GM19397 (cell line): Measurements from ENCODE around the gene SLC29A3.
"Not testable (repeated sequence)": the region's sequence is repeated elsewhere in the genome, so short reads cannot be mapped to it uniquely, and the experiment has no call there.

Experiments used
- ATAC-seq: cut with Tn5 transposase; IDR thresholded peaks from one replicate; pipeline ENCODE4 v1.9.1; 2021; ENCODE audit warnings: mild to moderate bottlenecking, moderate library complexity; ENCODE audit not compliant: unreplicated experiment

Gene SLC29A3

DNA sequence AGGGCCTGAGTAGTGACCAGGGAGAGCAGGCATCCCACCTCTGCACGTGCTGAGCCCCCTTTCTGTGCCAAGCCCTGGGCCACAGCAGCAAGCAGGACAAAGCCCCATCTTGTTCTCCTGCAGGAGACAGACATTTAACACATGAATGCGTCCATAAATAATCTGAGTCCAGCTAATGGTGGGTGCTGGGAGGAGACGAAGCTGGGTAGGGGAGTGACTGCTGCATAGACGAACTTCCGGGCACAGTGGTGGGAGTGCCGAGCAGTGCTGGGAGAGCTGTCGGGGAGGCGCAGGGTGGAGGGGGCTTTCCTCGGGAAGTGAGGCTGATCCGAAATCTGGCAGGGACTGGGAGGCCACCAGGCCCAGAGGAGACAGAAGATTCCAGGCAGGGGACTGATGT, 35.2 kb upstream of the SLC29A3 start:
- ATAC-seq = no peak

- ATAC-seq = no peak
Measured at GRCh38 chr10:71284544-71285179, 34.4 kb upstream of the SLC29A3 start.

- ATAC-seq = no peak
Measured at GRCh38 chr10:71285180-71285545, 33.9 kb upstream of the SLC29A3 start.

- no peak for ATAC-seq
Measured at GRCh38 chr10:71285986-71286385, 33.1 kb upstream of the SLC29A3 start.

GRCh38 chr10:71286521-71287294, 32.4 kb upstream of the SLC29A3 start:
- no peak for ATAC-seq

DNA sequence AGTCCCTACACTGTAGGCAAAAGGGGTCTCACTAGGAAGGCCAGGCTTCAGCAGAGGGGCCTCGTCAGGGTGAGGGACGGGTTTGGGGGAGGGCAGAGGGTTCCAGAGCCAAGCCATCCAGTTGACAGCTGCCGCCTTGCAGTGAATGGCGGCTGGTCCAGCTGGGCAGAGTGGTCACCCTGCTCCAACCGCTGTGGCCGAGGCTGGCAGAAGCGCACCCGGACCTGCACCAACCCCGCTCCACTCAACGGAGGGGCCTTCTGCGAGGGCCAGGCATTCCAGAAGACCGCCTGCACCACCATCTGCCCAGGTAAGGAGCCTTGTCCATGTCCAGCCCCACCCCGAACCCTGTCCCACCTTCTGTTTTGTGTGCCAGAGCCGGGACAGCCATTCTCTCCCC, 31.6 kb upstream of the SLC29A3 start:
- ATAC-seq = no peak

- ATAC-seq = no peak
Measured at GRCh38 chr10:71288461-71288860, 30.6 kb upstream of the SLC29A3 start.

GRCh38 chr10:71289421-71290130, 29.5 kb upstream of the SLC29A3 start:
- no peak for ATAC-seq

GRCh38 chr10:71290331-71290730, 28.7 kb upstream of the SLC29A3 start:
- ATAC-seq = no peak

- ATAC-seq = no peak
Measured at GRCh38 chr10:71290806-71291527, 28.1 kb upstream of the SLC29A3 start.

- ATAC-seq = no peak
Measured at GRCh38 chr10:71291528-71291900, 27.5 kb upstream of the SLC29A3 start.

- ATAC-seq = no peak
Measured at GRCh38 chr10:71292624-71293445, 26.2 kb upstream of the SLC29A3 start.

- ATAC-seq = no peak
Measured at GRCh38 chr10:71293446-71294084, 25.5 kb upstream of the SLC29A3 start.

DNA sequence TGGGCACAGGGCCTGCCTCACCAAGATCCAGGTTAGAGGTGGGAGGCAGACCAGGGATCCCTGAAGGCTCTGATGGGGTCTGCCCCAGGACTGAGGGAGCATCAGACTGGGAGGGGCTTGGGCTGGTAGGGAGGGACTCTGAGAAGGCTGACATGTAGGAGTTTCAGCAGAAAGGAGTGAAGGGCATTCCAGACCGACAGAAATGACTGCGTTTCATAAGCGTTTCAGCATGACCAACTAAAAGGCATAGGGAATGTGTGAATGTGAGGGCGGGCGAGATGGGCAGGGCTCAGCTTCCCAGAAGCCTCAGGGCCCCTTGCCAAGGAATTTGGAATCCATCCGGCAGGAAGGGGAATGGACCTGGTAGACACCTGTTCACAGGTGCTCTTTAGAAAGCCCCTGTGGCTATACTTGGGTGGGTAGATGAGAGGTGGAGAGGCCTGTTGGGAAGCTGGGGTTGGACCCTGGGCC, 24.9 kb upstream of the SLC29A3 start:
- ATAC-seq = no peak

GRCh38 chr10:71294856-71295255, 24.2 kb upstream of the SLC29A3 start:
- no peak for ATAC-seq

DNA sequence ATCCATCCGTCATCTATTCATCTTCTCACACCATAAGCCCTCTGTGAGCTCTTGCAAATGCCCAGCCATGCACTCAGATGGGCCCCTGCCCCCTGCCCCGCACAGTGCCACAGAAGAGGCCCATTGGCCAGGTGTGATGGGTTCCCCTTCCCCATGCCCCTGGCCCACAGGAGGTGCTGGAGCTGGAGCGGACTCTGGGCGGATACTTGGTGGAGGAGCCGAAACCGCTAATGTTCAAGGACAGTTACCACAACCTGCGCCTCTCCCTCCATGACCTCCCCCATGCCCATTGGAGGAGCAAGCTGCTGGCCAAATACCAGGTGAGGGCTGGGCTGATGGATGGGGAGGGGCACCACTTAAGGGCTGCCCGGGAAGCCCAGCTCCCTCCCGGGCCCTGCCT, 23.4 kb upstream of the SLC29A3 start:
- no peak for ATAC-seq

DNA sequence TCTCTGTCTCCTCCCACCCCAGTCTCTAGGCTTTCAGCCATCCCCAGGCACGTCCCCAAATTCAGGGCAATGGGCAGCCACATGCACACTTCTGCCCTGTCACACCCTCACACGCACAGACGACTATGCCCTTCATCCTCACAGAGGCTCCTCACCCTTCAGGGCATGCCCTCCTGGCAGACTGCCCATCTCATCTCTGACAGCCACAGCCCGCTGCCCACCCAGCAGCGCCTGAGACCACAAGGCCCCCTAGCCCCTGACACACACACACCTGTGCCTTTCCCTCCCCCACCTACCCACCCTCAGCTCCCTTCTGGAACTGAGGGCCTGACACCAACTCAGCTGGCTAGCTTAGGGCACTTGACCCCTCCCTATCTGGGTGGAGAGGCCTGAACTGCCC, 23.0 kb upstream of the SLC29A3 start:
- ATAC-seq = no peak

DNA sequence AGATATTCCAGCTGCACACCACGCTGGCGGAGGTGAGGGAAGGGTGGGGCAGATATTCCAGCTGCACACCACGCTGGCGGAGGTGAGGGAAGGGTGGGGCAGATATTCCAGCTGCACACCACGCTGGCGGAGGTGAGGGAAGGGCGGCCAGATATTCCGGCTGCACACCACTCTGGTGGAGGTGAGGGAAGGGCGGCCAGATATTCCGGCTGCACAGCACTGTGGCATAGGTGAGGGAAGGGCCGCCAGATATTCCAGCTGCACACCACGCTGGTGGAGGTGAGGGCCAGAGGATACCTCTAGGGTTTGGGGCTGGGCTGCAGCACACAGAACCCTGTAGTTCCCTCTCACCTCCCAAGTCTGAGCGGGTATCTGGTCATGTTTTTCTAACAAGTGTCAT, 22.2 kb upstream of the SLC29A3 start:
- ATAC-seq = not testable (repeated sequence)

DNA sequence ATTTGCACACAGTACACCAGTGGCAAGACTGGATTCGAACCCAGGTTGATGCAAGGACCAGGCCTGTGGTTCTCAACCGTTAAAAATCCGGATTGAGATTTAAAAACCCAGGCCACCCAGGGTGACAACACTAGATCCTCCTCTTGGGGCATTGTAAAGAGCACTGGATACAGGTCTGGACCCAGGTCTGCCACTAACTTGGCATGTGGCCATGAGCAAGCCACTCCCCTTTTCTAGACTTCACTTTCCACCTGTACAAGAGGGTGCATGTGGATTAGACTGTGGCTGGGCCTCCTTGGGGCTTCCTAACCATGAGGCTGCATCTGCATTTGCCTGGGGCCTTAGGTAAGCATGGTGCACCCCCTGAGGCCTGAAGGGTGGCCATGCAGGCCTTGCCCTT, 21.7 kb upstream of the SLC29A3 start:
- no peak for ATAC-seq
